ENCODE data around the gene MYO1B.
A peak's percentile ranks its signal among the peaks of the same experiment; 100 is the strongest.

DNA sequence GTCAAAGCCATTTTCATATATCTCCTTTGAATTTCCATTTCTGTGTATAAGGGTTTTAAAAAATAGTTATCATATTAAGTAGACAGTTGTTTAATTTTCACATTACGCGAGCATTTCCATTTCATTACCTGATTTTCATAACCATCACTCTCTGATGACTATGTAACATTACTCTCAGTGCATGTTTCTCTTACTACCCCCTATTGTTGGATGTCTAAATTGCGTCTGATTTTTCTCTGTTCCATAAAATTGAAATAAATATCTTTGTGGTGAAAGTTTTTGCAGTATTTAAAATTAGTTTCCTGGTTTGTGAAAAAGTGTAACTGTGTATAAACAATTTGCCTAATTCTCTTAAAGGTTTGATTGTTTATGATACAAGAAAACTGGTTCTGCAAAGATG, 123.8 kb downstream of the MYO1B start:
- no peak for TF ChIP-seq NANOG (IDR thresholded peaks at IDR 0.05; ENCODE audit: borderline replicate concordance)
- TF ChIP-seq, protein P1, sequence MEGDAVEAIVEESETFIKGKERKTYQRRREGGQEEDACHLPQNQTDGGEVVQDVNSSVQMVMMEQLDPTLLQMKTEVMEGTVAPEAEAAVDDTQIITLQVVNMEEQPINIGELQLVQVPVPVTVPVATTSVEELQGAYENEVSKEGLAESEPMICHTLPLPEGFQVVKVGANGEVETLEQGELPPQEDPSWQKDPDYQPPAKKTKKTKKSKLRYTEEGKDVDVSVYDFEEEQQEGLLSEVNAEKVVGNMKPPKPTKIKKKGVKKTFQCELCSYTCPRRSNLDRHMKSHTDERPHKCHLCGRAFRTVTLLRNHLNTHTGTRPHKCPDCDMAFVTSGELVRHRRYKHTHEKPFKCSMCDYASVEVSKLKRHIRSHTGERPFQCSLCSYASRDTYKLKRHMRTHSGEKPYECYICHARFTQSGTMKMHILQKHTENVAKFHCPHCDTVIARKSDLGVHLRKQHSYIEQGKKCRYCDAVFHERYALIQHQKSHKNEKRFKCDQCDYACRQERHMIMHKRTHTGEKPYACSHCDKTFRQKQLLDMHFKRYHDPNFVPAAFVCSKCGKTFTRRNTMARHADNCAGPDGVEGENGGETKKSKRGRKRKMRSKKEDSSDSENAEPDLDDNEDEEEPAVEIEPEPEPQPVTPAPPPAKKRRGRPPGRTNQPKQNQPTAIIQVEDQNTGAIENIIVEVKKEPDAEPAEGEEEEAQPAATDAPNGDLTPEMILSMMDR (conservative IDR thresholded peaks at IDR 0.05; ENCODE audit: low read depth in 2 of 2) = peak in 1 of 2 experiments; percentile 44; a peak in 3 of 4 replicates
- TF ChIP-seq CREB1 (CRISPR knock-in tag; IDR thresholded peaks at IDR 0.05; ENCODE audit: low read depth) = no peak
- TF ChIP-seq EZH2 (IDR thresholded peaks at IDR 0.05; ENCODE audit: low read depth, unreplicated experiment) = no peak
